ENCODE data around the gene EFNA2.
A peak's percentile ranks its signal among the peaks of the same experiment; 100 is the strongest.

EFNA2 gene

GRCh38 chr19:1249298-1249989, 36.2 kb upstream of the EFNA2 start:
- peak; percentile 64 for DNase-seq

- DNase-seq = no peak
Observed at GRCh38 chr19:1249990-1250436, 35.7 kb upstream of the EFNA2 start.

DNA sequence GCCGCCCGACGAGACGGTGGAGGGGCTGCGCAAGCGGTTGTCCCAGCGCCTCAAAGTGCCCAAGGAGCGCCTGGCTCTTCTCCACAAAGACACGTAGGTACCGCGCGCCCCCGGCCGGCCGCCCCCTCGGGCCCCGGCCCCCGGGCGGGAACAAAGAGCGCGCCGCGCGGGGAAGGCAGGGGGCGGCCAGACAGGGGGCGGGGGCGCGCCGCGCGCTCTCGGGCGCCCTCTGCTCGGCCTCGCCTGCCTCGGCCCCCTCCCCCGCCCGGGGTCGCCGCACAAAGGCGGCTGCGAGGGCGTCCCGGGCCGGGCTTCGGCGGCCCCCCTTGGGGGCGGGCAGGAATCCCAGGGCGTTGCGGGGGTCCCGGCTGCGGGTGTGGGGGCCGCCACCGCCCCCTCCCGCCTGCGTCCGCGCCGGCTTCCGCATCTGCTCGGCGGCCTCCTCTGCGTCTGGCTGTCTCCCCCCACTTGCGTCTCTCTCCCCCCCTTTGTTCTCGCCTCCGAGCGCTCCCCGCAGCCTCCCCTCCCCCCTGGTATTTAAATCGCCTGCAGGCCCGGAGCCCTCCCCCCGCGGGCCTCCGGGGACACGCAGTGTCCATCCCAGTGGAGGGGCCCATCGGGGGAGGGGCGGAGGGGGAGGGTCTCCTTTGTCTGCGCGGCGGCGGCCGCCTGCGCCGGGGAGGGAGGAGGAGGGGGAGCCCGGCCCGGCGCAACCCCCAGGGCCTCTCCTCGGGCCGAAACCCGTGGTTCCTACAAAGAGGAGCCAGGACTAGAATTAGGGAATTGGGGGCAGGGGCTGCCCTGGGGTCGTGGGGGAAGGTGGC, 35.0 kb upstream of the EFNA2 start:
- DNase-seq = no peak

DNA sequence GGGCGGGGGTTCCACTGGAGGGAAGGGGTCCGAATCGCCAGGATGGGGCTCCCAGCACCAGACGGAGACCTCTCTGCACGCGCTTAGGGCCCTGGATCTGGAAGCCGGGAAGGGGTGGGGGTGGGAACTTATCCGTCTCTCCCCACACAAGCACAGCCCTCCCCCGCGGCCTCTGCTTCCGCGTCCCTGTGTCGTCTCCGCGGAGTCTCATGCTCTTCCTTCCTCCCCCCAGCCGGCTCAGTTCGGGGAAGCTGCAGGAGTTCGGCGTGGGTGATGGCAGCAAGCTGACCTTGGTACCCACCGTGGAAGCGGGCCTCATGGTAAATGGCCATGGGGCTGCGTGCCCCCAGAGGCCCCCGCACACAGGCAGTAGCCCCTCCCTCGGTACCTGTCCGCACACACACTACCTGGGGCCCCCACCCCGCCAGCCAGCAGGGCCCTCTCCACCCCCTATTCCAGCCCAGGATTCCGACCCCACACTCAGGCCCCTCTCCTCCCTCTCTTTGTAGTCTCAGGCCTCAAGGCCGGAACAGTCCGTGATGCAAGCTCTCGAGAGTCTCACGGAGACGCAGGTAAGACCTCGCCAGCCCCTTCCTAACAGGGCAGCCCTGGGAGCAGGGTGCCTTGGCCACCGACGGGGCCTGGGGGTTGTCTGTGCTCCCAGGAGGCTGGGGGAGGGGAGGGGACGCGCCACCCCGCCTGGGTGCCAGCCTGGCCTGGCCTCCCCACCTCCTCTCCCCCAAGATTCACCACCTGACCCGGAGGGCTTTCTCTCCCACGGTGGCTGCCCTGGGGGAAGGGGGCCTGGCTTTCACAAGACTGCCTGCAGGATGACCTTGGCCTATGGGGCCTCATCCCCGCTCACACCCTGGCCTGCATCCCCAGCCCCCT, 34.1 kb upstream of the EFNA2 start:
- DNase-seq = no peak

DNA sequence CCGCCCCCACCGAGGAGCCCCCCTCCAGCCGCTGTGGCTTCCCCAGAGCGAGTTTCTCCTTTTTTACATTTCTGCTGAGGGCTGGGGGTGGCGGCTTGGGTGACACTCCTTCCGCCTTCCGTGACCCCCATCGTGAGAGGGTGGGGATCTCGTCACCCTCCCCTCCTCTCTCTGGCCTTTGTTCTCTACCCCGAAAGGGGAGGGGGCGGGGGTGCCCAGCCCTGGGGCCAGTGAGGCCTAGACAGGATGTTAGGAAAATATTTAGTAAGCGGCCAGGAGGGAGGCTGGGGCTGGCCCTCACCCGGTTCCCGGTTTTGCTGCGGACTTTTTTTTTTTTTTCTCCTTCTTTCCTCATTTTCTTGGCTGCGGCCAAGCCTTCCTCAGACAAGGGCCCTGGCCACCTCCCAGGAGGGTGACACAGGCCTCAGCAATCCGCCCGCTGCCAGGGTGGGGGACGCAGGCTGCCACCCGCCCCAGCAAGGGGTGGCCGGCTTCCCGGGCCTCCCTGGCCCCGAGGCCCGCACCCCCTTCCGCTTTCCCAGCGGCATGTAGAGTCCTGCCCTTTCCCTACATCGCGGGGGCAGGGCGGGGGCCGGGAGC, 33.4 kb upstream of the EFNA2 start:
- no peak for DNase-seq

DNA sequence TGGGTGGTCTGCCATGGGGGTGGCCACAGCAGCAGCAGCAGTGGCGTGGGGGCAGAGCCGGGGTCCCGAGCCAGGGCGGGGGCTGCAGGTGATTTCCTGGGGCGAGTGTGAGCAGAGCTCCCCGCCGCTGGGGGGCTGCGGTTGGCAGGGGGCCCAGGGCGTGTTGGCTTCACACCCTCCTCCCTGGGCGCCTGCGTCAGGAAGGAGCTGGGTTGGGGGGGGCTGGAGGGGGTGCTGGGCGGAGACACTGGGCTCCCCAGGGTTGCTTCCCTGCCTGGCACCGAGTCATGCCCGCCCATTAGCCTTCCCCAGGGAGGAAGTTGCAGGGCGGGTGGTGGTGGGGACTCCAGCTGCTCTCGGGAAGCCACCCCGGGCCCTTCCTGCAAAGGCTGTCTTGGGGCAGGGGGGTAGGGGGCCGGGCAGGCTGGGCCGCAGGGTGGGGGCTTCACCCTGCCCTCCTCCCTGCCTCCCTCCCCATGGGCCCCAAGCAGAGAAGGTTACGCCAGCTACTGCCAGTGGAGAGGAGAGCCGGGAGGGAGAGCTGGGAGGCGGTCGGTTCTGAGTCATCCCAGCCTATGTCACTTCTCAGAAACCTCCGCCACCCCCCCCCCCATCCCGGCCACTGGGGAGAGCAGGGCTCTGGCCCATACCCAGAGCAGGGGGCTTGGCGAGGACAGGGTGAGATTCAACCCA, 32.7 kb upstream of the EFNA2 start:
- DNase-seq = peak; percentile 67

- no peak for DNase-seq
Observed at GRCh38 chr19:1253514-1254080, 32.1 kb upstream of the EFNA2 start.

- no peak for DNase-seq
Observed at GRCh38 chr19:1254081-1254527, 31.6 kb upstream of the EFNA2 start.

DNA sequence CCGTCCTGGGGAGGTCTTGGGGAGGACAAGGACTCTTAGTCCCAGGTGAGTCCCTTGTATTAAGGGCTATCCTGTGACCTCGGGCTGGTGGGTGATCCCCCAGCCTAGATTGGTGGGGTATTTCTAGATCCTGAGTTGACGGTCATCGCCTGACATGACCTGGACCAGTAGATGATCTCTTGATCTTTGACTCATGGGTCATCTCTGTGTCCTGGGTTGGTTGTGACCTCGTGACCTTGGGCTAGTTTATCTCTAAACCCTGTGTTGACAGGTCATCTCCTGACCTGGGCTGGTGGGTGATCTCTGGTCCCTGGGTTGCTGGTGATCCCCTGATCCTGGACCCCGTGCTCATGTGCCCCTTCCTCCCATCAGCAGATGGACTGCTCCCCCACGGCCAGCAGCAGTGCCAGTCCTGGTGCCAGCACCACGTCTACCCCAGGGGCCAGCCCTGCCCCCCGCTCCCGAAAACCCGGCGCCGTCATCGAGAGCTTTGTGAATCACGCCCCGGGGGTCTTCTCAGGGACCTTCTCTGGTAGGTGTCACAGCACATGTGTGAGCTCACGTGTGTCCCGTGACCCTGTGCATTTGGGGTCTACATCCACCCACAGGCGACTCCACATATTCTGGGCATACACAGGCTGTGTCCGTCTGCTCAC, 31.0 kb upstream of the EFNA2 start:
- DNase-seq = no peak

DNA sequence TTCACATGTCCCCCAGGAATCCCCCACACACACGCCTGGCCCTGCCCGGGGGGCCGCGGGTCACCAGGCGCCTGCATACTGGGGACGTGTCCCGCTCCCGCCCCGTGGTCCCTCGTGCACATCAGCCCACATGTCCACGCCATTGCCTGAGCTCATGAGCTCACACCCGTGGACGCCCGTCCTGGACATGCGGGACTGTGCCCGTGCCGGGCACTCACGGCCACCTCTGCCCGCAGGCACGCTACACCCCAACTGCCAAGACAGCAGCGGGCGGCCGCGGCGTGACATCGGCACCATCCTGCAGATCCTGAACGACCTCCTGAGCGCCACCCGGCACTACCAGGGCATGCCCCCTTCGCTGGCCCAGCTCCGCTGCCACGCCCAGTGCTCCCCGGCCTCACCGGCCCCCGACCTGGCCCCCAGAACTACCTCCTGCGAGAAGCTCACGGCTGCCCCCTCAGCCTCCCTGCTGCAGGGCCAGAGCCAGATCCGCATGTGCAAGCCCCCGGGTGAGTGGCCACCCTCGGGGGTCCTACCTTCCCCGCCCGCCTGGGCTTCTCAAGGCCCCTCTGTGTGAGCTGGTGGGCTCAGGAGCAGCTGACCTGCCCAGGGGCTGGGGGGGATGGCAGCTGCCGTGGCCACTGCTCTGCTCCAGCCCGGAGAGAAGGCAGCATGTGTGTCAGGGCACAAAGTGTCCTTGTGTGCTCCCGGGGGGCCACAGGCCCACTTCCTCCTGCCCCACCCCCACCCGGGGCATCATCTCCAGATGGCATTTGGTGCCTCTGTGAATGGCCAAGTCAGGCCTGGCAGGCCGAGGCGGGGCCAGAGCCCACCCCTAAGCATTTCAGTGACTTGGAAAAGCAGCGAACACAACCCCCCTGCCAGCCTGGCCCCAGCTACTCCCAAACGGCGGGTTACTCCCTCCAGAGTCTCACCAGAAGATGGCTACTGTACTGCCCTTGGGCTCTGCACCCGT, 30.2 kb upstream of the EFNA2 start:
- no peak for DNase-seq

DNA sequence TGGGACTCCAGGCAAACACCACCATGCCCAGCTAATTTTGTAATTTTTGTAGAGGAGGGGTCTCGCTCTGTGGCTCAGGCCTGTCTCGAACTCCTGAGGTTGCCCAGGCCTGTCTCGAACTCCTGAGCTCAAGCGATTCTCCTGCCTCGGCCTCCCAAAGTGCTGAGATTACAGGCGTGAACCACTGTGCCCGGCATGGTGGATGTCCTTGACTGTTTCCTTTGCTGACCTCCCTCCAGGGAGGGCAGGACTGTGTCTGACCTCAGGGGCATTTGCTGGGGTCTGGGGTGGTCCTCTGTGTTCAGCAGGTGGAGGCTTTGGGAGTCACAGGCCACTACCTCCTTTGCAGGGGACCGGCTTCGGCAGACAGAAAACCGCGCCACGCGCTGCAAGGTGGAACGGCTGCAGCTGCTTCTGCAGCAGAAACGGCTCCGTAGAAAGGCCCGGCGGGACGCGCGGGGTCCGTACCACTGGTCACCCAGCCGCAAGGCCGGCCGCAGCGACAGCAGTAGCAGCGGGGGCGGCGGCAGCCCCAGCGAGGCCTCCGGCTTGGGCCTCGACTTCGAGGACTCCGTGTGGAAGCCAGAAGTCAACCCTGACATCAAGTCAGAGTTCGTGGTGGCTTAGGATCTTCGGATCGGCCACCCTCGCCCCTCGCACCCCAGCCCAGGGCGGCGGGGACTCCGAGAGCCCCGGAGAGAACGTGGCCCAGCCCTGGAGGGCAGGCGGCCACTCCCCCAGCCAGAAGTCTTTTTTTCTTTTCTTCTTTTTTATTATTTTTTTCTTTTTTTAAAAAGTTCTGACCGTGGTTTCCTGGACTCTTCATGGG, 28.8 kb upstream of the EFNA2 start:
- no peak for DNase-seq

DNA sequence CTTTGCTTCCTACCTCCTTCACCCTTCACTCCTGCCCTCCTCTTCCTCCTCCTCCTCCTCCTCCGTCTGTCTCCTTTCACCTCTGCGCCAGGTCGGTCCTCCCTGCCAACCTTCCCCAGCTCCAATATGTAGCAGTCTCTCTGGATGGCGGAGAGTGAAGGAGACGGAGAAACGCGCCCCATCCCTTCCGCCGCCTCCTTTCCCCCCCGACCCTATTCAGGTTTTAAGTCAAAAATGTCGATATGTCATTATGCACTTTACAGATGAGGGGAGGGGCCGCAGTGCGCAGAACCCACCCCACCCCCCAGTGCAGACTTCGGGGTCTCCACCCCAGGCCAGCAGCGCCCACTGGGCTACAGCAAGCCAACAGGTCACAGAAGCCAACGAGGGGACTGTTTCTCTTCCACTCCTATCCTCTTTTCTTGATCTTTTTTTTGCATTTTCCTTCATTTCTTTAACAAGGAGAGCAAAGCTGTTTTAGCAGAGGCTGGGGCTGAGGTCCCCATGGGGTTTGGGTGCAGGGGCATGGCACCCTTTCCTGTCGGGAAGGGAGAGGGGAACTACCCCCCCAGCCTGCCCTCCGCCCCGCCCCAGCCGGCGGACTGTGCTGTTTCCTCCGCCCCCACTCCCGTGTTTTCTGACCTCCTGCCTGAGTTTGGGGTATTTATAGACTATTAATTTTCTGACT, 28.1 kb upstream of the EFNA2 start:
- no peak for DNase-seq

DNA sequence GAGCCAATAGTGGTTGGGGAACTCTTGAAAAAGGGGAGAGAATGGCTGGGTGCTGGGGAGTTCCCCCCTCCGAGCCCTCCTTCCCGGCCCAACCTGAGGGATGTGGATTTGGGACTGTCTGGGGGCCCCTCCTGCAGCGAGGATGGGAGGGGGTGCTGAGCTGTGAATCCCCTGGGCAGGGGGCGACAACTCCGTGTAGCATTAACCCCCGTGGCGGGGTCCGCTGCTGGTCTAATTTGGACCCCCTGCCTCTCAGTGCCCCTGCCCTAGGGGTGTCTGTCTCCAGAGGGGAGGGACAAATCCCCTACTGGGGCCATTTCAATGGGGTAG, 27.5 kb upstream of the EFNA2 start:
- no peak for DNase-seq

- DNase-seq = no peak
Observed at GRCh38 chr19:1258707-1259205, 26.9 kb upstream of the EFNA2 start.

- no peak for DNase-seq
Observed at GRCh38 chr19:1259206-1259875, 26.3 kb upstream of the EFNA2 start.

DNA sequence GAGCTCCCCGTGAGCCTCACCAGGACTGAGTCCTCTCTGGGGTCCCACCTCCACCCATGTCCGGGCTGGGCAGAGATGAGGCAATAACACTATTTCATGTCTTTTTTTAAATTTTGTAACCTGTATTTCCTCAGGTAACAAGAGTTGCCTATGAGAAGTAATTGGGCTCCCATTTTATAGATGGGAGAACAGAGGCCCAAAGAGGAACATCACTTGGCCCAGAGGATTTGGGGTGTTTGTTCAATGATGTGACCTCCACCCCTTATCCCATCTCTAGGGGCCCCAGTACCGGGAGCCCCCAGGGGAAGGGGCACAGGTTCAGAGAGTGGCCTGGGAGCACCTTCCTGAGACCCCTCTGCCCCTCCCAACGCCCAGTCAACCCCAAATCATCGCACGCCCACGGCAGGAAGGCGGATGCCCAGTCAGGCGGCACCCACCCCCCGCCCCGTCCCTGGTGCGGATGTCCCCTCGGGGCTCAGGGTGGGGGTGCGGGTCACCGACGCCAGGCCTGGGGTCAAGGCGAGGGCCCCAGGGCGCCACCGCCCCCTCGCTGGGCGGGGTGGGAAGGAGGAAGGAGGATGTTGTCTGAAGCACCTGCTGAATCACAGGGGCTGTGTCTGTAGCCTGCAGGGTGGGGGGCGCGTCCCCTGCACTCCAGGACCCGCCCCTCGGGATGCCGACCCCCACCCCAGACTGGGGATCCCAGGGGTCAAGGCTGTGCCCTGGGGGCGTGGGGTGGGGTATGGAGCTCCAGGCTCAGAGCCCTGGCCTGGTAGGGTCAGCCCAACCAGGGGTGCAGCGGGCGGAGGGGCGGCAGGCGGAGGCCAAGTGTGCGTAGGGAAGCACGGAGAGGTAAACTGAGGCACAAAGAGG, 25.6 kb upstream of the EFNA2 start:
- no peak for DNase-seq

All from DMS153 (cell line).